Fibroblast of villous mesenchyme (primary cell): Measurements from ENCODE around the gene SLC10A3. TPM values are rescaled to one million over a fixed set of nuclear protein-coding genes. Genes with fewer than 3 reads are reported as not detected.

ENCODE experiments used
- DNase-seq: peaks from one replicate; pipeline ENCODE4 v3.0.0-alpha.2; 2010; ENCODE audit warnings: low read depth
- H3K4me3 ChIP-seq: 2 replicates; pipeline ENCODE4 v1.5.1; 2011; ENCODE audit warnings: low read depth, mild to moderate bottlenecking, low read length
- total RNA-seq: library from RNA; depleted of rRNA; stranded (reverse); fragments of >200 nt; gene quantifications from 2 replicates; pipeline ENCODE4 v1.2.3, GENCODE V29; 2012
- TF ChIP-seq, protein P1 (sequence below): IDR thresholded peaks from 2 replicates; pipeline ENCODE4 v1.5.1; 2012; ENCODE audit warnings: low read depth, mild to moderate bottlenecking, low read length; ENCODE audit not compliant: insufficient read depth

Gene SLC10A3
- total RNA-seq, 1 donor, result 31.5 TPM

DNA sequence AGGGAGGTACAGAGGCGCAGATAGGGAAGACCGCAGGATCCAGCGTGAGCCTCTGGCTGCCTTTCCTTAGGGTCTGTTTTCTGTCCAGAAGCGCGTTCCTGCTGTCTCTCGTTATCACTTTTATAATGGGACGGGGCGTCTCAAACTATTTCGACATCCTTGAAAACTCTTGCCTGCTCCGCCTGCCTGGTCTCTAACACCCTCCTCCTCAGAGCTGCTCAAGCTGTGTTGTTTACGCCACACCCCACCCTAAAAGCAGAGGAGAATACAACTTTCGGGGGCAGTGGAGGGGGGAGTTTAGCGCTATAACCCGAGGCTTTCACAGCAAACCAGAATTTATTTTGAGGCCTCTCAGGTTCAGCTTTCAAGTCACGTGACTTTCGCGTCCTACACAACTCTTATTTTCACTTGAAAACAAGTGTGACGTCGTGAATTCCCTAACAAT lies 26.2 kb upstream of the SLC10A3 start:
- H3K4me3 ChIP-seq, result peak overlapping the region; percentile 47
- TF ChIP-seq, protein P1, sequence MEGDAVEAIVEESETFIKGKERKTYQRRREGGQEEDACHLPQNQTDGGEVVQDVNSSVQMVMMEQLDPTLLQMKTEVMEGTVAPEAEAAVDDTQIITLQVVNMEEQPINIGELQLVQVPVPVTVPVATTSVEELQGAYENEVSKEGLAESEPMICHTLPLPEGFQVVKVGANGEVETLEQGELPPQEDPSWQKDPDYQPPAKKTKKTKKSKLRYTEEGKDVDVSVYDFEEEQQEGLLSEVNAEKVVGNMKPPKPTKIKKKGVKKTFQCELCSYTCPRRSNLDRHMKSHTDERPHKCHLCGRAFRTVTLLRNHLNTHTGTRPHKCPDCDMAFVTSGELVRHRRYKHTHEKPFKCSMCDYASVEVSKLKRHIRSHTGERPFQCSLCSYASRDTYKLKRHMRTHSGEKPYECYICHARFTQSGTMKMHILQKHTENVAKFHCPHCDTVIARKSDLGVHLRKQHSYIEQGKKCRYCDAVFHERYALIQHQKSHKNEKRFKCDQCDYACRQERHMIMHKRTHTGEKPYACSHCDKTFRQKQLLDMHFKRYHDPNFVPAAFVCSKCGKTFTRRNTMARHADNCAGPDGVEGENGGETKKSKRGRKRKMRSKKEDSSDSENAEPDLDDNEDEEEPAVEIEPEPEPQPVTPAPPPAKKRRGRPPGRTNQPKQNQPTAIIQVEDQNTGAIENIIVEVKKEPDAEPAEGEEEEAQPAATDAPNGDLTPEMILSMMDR, result no peak
- peak; percentile 97 for DNase-seq

DNA sequence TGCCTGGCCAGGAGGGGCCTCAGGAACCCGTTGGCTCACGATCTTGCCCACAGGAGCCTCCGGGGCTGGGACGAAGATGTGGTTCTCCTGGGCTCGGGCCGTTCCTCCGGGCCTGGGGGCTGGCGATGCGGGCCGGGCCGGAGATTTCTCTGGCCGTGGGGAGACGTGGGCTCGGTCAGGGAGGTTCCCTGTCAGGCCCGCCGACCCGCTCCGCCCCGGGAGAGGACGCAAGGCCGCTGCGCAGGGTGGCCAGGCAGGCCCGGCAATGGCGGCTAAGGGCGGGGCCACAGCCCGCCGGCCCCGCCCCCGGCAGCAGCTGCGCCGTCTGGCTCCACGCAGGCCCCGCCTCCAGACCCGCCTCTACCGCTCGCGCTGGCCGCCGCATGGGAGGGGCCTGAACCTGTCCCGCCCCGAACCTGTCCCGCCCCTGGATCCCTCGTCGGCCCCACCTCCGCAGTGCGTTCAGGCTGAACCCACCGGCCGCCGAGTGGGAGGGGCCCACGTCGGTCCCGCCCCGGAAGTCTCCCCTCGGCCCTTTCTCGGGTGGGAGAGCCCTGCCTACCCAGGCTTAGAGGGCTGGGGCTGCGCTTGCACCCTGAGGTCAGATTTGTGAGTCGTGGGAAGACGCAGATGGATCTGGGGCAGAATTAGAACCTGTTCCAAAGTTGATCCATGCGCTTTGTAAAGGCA lies 25.7 kb upstream of the SLC10A3 start, which contains the start of gene FAM3A:
FAM3A (minus strand) TSS at position 267 of the 690 bp plus-strand sequence. CDS start 460 bp downstream, outside the sequence.
- TF ChIP-seq, protein P1, result no peak
- no peak for DNase-seq
- H3K4me3 ChIP-seq, result peak within 1 kb of the TSS; percentile 73

DNA sequence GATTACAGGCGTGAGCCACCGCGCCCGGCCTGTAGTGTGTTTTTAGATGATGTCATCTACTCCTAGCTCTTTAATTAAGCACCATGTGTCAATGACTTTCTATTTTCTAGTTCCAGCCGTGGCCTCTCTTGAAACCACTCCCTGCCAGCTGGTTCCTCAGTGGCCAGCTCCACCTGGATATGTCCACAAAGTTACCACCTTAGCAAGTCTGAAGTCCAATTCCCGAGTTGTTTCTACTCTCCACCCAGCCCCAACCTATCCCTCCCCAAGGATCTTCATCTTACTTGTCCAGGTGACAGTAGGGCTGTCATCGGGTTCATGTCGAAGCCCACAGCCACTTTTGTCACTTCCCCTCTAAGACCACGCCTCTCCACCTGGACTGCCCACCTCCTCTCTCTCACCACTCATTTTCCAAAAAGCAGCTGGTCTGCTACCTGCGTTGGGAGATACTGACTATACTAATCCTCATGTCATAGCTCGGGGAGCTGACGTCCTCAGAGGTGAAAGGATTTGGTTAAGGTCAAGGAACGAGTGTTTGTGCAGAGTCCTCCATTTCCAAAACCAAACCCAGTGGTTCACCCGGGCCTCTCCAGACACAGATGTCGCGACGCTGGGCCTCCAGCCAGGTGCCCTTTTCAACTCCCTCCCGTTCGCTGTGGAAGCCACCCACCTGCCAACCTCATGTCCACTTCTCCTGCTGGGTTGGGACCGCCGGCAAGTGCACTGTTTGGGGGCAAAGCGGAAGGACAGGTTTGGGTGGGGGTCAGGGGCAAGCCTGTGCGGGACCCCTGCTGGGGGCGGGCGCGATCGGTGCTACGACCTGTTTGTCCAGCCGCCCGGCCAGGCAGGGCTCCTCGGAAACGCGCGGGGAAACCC lies 24.9 kb upstream of the SLC10A3 start:
- TF ChIP-seq, protein P1, result no peak
- peak overlapping the region; percentile 73 for H3K4me3 ChIP-seq
- peak; percentile 47 for DNase-seq

DNA sequence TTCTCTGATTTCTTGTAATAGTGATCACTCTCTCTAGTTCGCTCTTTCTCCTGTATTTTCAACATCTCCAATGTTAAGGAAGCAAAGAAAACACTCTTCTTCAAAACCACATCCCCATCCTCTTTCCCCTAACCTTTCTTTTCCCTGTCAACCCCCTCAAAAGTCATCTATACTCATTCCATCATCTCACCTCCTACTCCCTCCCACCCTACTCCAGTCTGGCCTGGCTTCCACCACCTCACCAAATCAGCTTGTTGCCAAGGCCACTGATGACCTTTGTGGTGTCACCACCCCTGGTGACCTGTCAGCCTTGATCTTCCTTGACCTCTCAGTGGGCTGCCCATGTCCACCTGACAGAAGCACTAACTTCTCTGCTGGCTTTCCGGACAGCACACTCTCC lies 23.3 kb upstream of the SLC10A3 start:
- no peak for DNase-seq
- no peak overlapping the region for H3K4me3 ChIP-seq
- TF ChIP-seq, protein P1, result no peak

DNA sequence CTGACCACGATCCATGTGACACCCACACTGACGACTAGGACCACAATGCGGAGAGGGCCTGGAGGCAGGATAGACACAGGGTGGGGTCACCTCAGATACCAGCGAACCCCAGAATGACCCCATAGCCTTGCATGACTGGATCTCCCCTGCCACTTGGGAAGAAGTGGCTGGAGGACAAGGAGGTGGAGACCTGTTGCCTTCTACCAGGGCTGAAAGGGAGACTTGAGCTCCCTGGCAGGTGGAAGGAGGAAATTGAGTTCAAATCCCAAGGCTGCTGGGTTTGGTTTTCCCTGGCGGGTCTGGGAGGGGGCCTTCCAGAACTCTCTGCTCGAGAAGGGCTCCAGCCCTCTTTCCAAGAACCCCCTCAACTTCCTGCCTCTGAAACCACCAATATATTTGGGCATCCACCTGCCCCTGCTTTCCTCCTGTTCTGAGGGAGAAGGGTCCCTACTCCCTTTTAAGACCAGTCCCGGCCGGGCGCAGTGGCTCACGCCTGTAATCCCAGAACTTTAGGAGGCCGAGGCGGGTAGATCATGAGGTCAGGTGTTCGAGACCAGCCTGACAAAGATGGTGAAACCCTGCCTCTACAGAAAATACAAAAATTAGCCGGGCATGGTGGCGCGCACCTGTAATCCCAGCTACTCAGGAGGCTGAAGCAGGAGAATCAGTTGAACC lies 22.6 kb upstream of the SLC10A3 start:
- no peak for DNase-seq
- TF ChIP-seq, protein P1, result no peak
- no peak overlapping the region for H3K4me3 ChIP-seq

DNA sequence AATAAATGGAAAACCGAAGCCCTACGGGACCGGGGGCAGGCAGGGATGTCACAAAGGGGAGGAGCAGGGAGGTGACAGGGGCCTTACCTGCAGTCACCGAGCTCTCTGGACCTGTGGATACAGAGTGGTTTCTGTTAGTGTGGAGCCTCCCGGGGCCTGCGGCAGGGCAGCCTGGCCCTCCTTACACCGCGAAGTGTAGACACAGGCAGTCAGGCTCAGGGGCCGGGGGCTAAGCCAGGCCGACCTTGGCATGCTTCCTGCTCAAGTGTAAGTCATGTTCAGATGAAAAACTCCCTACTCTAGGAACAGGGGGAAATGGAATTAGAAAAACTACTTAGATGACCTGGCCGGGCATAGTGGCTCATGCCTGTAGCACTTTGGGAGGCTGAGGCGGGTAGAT lies 21.3 kb upstream of the SLC10A3 start:
- H3K4me3 ChIP-seq, result no peak overlapping the region
- no peak for DNase-seq
- TF ChIP-seq, protein P1, result no peak
